ENCODE data around the gene TYW1B. TPM values are rescaled to one million over a fixed set of nuclear protein-coding genes. Genes with fewer than 3 reads are reported as not detected.
"Not testable (repeated sequence)": the region's sequence is repeated elsewhere in the genome, so short reads cannot be mapped to it uniquely, and the experiment has no call there.

TYW1B gene
- total and polyA plus RNA-seq, 8 donors = 2.4 to 9.7 (median 5.6) TPM

- no peaks in the 10 kb centered on the region for H3K4me1 ChIP-seq
- no peak overlapping the region for H3K4me3 ChIP-seq
- H3K9me3 ChIP-seq = no peaks in the 10 kb centered on the region
- ATAC-seq = no peak
- no peak for TF ChIP-seq CTCF (IDR thresholded peaks at IDR 0.05)
- DNase-seq = no peak
- H3K36me3 ChIP-seq = no peaks in the 10 kb centered on the region
- intact Hi-C loops (cut with DNase I) = no loop called here
- no peak overlapping the region for H3K27ac ChIP-seq
- H3K27me3 ChIP-seq = no peaks in the 10 kb centered on the region
Observed at GRCh38 chr7:72540923-72541322, 287.1 kb downstream of the TYW1B start.

GRCh38 chr7:72540106-72540611 lies 287.8 kb downstream of the TYW1B start:
- intact Hi-C loops (cut with DNase I) = no loop called here

GRCh38 chr7:72539702-72540101 lies 288.3 kb downstream of the TYW1B start:
- H3K36me3 ChIP-seq = no peaks in the 10 kb centered on the region
- no peaks in the 10 kb centered on the region for H3K4me1 ChIP-seq
- H3K27me3 ChIP-seq = no peaks in the 10 kb centered on the region
- ATAC-seq = no peak
- H3K4me3 ChIP-seq = no peak overlapping the region
- no peak for DNase-seq
- TF ChIP-seq CTCF (IDR thresholded peaks at IDR 0.05) = no peak
- no peak overlapping the region for H3K27ac ChIP-seq
- no peaks in the 10 kb centered on the region for H3K9me3 ChIP-seq
- intact Hi-C loops (cut with DNase I) = no loop called here

More at GRCh38 chr7:72540106-72540611, 287.8 kb downstream of the TYW1B start:
- no peak for TF ChIP-seq CTCF (IDR thresholded peaks at IDR 0.05)
- no peaks in the 10 kb centered on the region for H3K4me1 ChIP-seq
- no peak overlapping the region for H3K4me3 ChIP-seq
- no peaks in the 10 kb centered on the region for H3K36me3 ChIP-seq
- no peaks in the 10 kb centered on the region for H3K27me3 ChIP-seq
- DNase-seq (no peak), ATAC-seq (no peak)
- H3K9me3 ChIP-seq = no peaks in the 10 kb centered on the region
- no peak overlapping the region for H3K27ac ChIP-seq

GRCh38 chr7:72538856-72539255 lies 289.1 kb downstream of the TYW1B start:
- Histone ChIP-seq H3K4me3 (no peak overlapping the region), H3K27ac (no peak overlapping the region), H3K27me3 (no peaks in the 10 kb centered on the region), H3K36me3 (no peaks in the 10 kb centered on the region), H3K9me3 (no peaks in the 10 kb centered on the region), H3K4me1 (no peaks in the 10 kb centered on the region)
- intact Hi-C loops (cut with DNase I) = no loop called here
- no peak for TF ChIP-seq CTCF (IDR thresholded peaks at IDR 0.05)
- DNase-seq (no peak), ATAC-seq (no peak)

GRCh38 chr7:72538147-72538546 lies 289.9 kb downstream of the TYW1B start:
- Histone ChIP-seq H3K27me3 (no peaks in the 10 kb centered on the region), H3K9me3 (no peaks in the 10 kb centered on the region), H3K36me3 (no peaks in the 10 kb centered on the region), H3K27ac (no peak overlapping the region), H3K4me3 (no peak overlapping the region), H3K4me1 (no peaks in the 10 kb centered on the region)
- ATAC-seq (no peak), DNase-seq (no peak)
- TF ChIP-seq CTCF (IDR thresholded peaks at IDR 0.05) = no peak
- intact Hi-C loops (cut with DNase I) = no loop called here

GRCh38 chr7:72536038-72536437 lies 292.0 kb downstream of the TYW1B start:
- H3K9me3 ChIP-seq; H3K36me3 ChIP-seq; H3K27ac ChIP-seq; H3K4me3 ChIP-seq; DNase-seq; intact Hi-C loops (cut with DNase I); H3K27me3 ChIP-seq; H3K4me1 ChIP-seq; ATAC-seq: not testable (repeated sequence)

- H3K4me3 ChIP-seq; intact Hi-C loops (cut with DNase I); H3K4me1 ChIP-seq; DNase-seq; ATAC-seq; H3K27ac ChIP-seq; H3K27me3 ChIP-seq; H3K36me3 ChIP-seq; H3K9me3 ChIP-seq: not testable (repeated sequence)
Observed at GRCh38 chr7:72531048-72531447, 297.0 kb downstream of the TYW1B start.
